Measurements from ENCODE around the gene PIAS4. TPM values are rescaled to one million over a fixed set of nuclear protein-coding genes. Genes with fewer than 3 reads are reported as not detected.

PIAS4 gene
- total and polyA plus RNA-seq, 8 donors = 6.6 to 93.6 (median 16.1) TPM

DNA sequence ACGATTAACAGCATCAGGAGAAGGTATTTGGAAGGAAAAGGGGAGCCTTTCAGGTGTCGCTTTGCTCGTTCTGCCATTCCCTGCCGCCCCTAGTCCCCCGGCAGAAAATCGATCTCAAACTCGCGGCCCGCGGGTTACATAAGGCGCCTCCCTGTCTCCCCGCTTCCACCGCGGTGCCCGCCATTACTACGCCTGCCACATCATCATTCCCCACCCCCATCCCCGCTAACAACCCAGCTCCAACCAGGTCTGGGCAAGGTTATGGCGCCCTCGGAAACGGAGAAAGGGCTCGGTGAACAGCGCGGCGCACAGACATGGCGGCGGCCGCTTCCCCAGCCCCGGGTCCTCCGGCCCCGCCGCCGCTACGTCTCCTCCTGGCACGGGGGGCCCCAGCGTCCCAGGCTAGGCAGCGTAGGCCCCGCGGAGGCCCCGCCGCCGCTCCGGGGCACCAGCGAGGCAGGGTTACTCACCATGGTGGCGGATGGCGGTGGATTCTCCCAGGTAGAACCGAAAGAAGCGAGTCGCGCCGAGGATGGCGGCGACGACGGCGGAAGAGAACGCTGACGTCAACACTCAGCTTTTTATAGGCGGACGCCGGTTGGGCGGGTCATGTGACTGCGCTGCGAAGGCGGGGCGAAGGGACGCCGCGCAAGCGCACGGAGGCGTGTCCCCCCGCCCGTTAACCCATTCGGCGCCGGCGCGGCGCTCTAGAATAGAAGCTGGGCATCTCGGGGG, 22.5 kb upstream of the PIAS4 start, which contains the start of gene EEF2:
TSS of gene EEF2 (minus strand) at position 556 of the 735 bp plus-strand sequence. CDS start at position 473, 83 bp downstream.
- Histone ChIP-seq H3K9me3 (no peaks in the 10 kb centered on the region), H3K27me3 (no peaks in the 10 kb centered on the region), H3K4me3 (peak within 1 kb of the TSS; percentile 67 to 100 (median 83)), H3K36me3 (peaks cover 43 to 44% (median 43%) of the 10 kb centered on the region in 4 donors), H3K27ac (peak within 1 kb of the TSS; percentile 91 to 99 (median 96)), H3K4me1 (peaks cover 35 to 78% (median 56%) of the 10 kb centered on the region in 4 donors)
- TF ChIP-seq, protein P1, sequence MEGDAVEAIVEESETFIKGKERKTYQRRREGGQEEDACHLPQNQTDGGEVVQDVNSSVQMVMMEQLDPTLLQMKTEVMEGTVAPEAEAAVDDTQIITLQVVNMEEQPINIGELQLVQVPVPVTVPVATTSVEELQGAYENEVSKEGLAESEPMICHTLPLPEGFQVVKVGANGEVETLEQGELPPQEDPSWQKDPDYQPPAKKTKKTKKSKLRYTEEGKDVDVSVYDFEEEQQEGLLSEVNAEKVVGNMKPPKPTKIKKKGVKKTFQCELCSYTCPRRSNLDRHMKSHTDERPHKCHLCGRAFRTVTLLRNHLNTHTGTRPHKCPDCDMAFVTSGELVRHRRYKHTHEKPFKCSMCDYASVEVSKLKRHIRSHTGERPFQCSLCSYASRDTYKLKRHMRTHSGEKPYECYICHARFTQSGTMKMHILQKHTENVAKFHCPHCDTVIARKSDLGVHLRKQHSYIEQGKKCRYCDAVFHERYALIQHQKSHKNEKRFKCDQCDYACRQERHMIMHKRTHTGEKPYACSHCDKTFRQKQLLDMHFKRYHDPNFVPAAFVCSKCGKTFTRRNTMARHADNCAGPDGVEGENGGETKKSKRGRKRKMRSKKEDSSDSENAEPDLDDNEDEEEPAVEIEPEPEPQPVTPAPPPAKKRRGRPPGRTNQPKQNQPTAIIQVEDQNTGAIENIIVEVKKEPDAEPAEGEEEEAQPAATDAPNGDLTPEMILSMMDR (IDR thresholded peaks at IDR 0.05) = no peak
- TF ChIP-seq POLR2AphosphoS5 (IDR thresholded peaks at IDR 0.05) = peak; percentile 100
- TF ChIP-seq POLR2A (IDR thresholded peaks at IDR 0.05) = peak in 2 of 4 donors; percentile 98 to 99
- TF ChIP-seq EP300 (IDR thresholded peaks at IDR 0.05) = no peak
- intact Hi-C loops (cut with DNase I; ENCODE audit: low total_unique reads) = loop anchor here (10.0 kb wide), 1 partner anchor 200 kb away; the partner anchor contains the start of genes ANKRD24 and SIRT6
- DNase-seq = peak; percentile 93 to 97
- WGBS, 5 donors = 0 to 1% (median 0%) methylated on average over 43 to 80 of the region's 80 CpGs

DNA sequence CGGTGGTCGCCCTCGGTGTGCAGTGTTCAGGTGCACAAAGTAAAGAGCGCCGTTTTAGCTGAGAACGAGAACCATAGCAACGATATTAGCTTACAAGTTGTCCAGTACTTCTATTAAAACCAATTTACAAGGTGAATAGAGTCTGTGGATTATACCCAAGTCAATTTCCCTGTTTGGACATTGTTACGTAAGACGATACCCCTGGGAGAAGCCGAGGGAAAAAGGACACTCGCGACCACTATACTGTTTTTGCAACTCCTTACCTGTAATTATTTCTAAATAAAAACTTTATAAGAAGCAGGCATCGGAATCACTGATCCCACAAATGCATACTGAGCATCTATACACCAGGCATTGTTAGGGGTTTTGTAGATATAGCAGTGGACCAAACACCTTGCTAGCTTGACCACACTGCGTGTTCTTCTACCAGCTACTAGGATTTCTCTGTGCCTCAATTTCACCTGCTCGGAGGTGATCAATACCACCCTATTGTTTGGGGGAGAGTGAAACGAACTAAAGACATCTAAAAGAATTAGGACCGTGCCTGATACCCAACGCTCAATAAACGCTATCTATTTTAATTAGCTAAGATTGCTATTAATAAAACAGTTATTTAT, 21.8 kb upstream of the PIAS4 start:
- peaks cover 35 to 71% (median 54%) of the 10 kb centered on the region in 4 donors for H3K4me1 ChIP-seq
- no peaks in the 10 kb centered on the region for H3K27me3 ChIP-seq
- peaks cover 36 to 38% (median 36%) of the 10 kb centered on the region in 4 donors for H3K36me3 ChIP-seq
- peak overlapping the region in 4 of 5 donors; percentile 91 to 99 (median 97) for H3K27ac ChIP-seq
- TF ChIP-seq POLR2AphosphoS5 (IDR thresholded peaks at IDR 0.05) (no peak), EP300 (IDR thresholded peaks at IDR 0.05) (no peak)
- TF ChIP-seq, protein P1 (IDR thresholded peaks at IDR 0.05) = no peak
- no peak for DNase-seq
- intact Hi-C loops (cut with DNase I; ENCODE audit: low total_unique reads) = loop anchor here (10.0 kb wide), 1 partner anchor 199 kb away; the partner anchor contains the start of genes ANKRD24 and SIRT6
- H3K4me3 ChIP-seq = peak overlapping the region; percentile 67 to 100 (median 83)
- 3 to 4% (median 4%) methylated on average over 19 of the region's 19 CpGs for WGBS, 5 donors
- H3K9me3 ChIP-seq = no peaks in the 10 kb centered on the region

DNA sequence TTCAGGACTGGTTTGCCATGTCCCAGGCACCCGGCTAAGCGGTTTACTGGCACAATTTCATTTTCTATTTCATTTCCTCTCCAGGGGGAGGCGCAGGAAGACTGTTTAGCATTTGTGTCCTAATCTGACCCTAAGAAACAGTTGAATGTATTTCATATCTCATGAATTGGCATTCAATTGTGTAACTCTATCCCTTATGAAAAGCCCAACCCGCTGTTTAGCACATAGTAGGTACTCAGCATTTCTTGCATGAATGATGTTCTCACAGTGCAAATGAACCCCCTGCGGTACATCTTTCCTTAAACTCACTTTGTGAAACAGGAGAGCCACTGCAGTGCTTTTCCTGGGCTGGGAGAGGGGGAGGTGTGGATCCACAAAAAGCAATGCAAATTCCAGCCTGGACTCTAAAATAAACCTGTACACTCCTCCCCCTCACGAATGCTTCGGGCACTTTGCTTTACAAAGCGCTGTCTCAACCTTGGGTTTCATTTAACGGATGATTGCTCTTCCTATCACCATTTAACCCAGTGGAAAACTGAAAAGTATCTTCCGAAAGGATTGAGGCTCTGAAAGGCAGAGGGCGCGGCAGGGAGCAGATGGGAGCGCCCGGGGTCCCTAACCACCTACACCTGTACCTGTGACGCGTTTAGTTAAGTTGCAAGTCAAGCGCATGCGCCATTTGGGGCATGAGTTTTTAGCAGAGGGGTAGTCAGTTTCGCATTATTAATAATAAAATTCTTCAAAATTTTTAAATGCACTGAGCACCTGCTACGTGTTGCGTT, 21.1 kb upstream of the PIAS4 start:
- 0 to 4% (median 2%) methylated on average over 21 of the region's 21 CpGs for whole genome bisulfite sequencing, 5 donors
- Histone ChIP-seq H3K27ac (peak overlapping the region; percentile 80 to 99 (median 96)), H3K27me3 (no peaks in the 10 kb centered on the region), H3K9me3 (no peaks in the 10 kb centered on the region), H3K4me1 (peaks cover 35 to 64% (median 54%) of the 10 kb centered on the region in 4 donors), H3K36me3 (peaks cover 29 to 31% (median 29%) of the 10 kb centered on the region in 4 donors), H3K4me3 (peak overlapping the region; percentile 67 to 100 (median 83))
- intact Hi-C loops (cut with DNase I; ENCODE audit: low total_unique reads) = loop anchor here (10.0 kb wide), 1 partner anchor 198 kb away; the partner anchor contains the start of genes ANKRD24 and SIRT6
- no peak for TF ChIP-seq EP300 (IDR thresholded peaks at IDR 0.05)
- TF ChIP-seq POLR2AphosphoS5 (IDR thresholded peaks at IDR 0.05) = peak in 1 of 3 donors; percentile 51
- TF ChIP-seq, protein P1 (IDR thresholded peaks at IDR 0.05) = peak in 5 of 7 experiments; percentile 30 to 72 (median 56)
- no peak for TF ChIP-seq POLR2A (IDR thresholded peaks at IDR 0.05)
- DNase-seq = peak; percentile 57 to 90
